GM10248 (cell line): ENCODE data around the gene AIDA.

Experiments used
- CTCF ChIA-PET: fragments of 300-600 bp; sonication (Branson Sonifier 250); formaldehyde crosslinking; extraction: SDS; loops from one replicate; lab custom pipeline; 2021; ENCODE audit warnings: antibody characterized with exemption; lab: Yijun Ruan, JAX
- POLR2A ChIA-PET: fragments of 350-650 bp; sonication (Branson Sonifier 250); formaldehyde crosslinking; extraction: SDS; loops from one replicate; lab custom pipeline; 2020; ENCODE audit warnings: antibody characterized with exemption; lab: Yijun Ruan, JAX
- DNase-seq: peaks from one replicate; pipeline ENCODE4 v3.0.0; 2012; ENCODE audit errors: extremely low spot score
- CTCF ChIP-seq: IDR thresholded peaks from 2 replicates; pipeline ENCODE4 v1.5.1; 2012; ENCODE audit warnings: mild to moderate bottlenecking, low read depth; ENCODE audit errors: extremely low read depth, missing control alignments, control extremely low read depth

Gene AIDA

GRCh38 chr1:222652676-222653075, 59.6 kb downstream of the AIDA start:
- TF ChIP-seq CTCF: no peak
- no peak for DNase-seq
- ChIA-PET POLR2A (no interaction called here), CTCF (interaction anchor here (1.1 to 3.1 kb wide), 3 partner anchors 8 to 42 kb away, joined by 3 to 14 read pairs (median 4); no protein-coding TSS in a partner anchor)

GRCh38 chr1:222644636-222644980, 67.7 kb downstream of the AIDA start:
- CTCF ChIA-PET: interaction anchor here (0.8 to 3.1 kb wide), 5 partner anchors 8 to 179 kb away, joined by 3 to 24 read pairs (median 7); no protein-coding TSS in a partner anchor

GRCh38 chr1:222643938-222644635, 68.2 kb downstream of the AIDA start:
- ChIA-PET CTCF (interaction anchor here (0.7 to 3.1 kb wide), 6 partner anchors 9 to 179 kb away, joined by 3 to 24 read pairs (median 4); no protein-coding TSS in a partner anchor), POLR2A (interaction anchor here (1.0 to 1.1 kb wide), 2 partner anchors 10 to 69 kb away, joined by 3 to 4 read pairs; no protein-coding TSS in a partner anchor)
- DNase-seq: peak; percentile 92
- TF ChIP-seq CTCF: no peak

More at GRCh38 chr1:222644636-222644980, 67.7 kb downstream of the AIDA start:
- POLR2A ChIA-PET: interaction anchor here (1.0 to 1.1 kb wide), 2 partner anchors 10 to 68 kb away, joined by 3 to 4 read pairs; no protein-coding TSS in a partner anchor
- DNase-seq: no peak
- TF ChIP-seq CTCF: no peak

GRCh38 chr1:222643606-222643937, 68.7 kb downstream of the AIDA start:
- no peak for DNase-seq
- CTCF ChIA-PET: interaction anchor here (0.7 to 3.1 kb wide), 4 partner anchors 9 to 178 kb away, joined by 3 to 24 read pairs (median 7); no protein-coding TSS in a partner anchor
- POLR2A ChIA-PET: interaction anchor here (1.0 kb wide), 1 partner anchor 9 kb away, joined by 3 read pairs; no protein-coding TSS in a partner anchor
- TF ChIP-seq CTCF: no peak

- DNase-seq: no peak
- ChIA-PET POLR2A (no interaction called here), CTCF (interaction anchor here (1.4 to 1.8 kb wide), 3 partner anchors 32 to 187 kb away, joined by 3 to 6 read pairs (median 4); no protein-coding TSS in a partner anchor)
- TF ChIP-seq CTCF: no peak
Measured at GRCh38 chr1:222642468-222642867, 69.8 kb downstream of the AIDA start.

- no peak for DNase-seq
- no peak for TF ChIP-seq CTCF
- ChIA-PET CTCF (interaction anchor here (1.2 to 2.2 kb wide), 4 partner anchors 22 to 186 kb away, joined by 3 to 6 read pairs (median 4); no protein-coding TSS in a partner anchor), POLR2A (no interaction called here)
Measured at GRCh38 chr1:222641269-222641948, 70.9 kb downstream of the AIDA start.
